GM18498 (cell line): ENCODE data around the gene SPRYD3.

ENCODE experiments used
- ATAC-seq: cut with Tn5 transposase; IDR thresholded peaks from one replicate; pipeline ENCODE4 v1.9.1; 2021; ENCODE audit warnings: mild to moderate bottlenecking, moderate library complexity; ENCODE audit not compliant: unreplicated experiment

Gene SPRYD3

DNA sequence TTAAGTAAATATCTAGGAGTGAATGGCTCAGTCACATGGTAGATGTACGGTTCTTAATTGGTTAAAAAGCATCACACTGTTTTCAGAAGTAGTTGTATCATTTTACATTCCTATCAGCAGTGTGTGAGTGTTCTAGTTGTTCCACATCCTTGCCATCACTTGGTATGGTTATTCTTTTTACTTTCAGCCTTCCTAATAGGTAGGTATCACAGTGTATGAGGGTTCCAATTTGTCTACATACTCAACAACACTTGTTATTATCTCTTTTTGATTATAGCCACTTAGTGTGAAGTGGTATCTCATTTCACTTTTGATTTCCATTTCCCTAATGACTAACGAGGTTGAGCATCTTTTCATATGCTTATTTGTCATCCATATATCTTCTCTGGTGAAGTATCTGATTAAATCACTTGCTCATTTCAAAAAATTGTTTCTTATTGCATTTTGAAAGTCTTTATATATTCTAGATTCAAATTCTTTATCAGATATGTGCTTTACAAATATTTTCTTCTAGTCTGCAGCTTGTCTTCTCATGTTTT is 3.5 kb upstream of the SPRYD3 start:
- ATAC-seq, result no peak

DNA sequence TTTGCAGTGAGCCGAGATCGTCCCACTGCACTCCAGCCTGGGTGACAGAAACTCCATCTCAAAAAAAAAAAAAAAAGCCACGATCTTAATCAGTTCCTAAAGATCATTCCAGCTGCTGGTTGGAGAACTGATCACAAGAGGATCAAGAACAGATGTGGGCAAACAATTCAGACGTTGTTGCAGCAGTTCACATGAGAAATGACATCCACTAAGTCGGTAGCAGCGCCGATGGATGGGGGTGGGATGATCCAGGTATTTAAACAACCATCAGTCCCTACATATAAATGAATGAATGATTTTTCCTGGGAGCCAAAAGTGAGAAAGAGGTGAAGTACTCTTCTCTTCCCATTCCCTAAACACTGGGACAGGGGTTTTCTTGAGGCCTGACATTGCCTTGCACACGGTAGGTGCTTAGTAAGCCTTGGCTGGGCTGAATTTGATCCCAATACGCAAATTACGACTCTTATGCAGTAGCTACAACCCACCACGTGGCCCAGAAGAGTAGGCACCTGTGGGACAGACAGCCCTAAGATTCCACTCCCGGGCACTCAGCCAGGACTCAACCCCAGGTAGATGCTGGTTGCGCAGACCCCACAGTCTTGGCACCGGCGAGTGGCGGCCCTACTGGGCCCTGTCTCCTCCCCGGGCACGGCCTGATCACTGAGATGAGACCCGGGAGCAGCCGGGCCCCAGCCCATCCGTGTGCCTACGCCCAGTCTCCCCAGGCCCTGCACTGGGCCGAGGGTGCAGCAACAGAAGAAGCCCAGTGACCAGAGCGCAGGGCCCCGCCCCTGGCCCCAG is 565 bp downstream of the SPRYD3 start:
- ATAC-seq, result peak; percentile 21

DNA sequence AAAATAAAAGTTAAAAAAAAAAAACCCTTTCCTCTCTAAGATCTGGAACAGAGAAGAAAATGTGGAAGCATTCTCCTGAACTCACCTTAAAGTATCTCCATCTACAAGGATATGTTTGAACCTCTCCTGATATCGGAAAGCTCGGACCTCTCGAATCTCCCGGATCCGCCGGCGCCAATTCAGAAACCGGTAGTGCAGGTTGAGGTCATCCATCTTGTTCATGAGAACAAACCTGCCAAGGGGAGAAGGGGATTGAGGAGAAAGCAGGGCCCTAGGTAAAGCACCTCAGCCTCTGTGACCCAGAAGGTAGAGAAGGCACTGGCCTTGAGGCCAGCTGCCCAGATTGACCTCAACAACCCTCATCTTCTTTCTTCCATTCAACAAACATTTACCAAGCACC is 2.2 kb downstream of the SPRYD3 start:
- no peak for ATAC-seq

DNA sequence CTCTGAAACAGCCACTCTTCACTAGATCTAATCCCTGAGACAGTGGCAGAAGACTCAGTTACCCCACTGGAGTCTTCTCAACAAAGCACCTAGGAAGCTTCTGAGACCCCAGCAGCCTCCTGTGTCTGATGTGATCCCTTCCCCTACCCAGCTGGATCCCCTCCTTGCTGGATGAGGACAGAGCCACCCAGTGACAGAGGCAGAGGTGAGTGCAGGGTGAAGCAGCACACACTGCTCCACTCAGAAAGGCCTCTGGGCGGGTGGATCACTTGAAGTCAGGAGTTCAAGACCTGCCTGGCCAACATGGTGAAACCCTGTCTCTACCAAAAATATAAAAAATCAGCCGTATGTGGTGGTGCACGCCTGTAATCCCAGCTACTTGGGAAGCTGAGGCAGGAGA is 2.7 kb downstream of the SPRYD3 start:
- ATAC-seq, result no peak

DNA sequence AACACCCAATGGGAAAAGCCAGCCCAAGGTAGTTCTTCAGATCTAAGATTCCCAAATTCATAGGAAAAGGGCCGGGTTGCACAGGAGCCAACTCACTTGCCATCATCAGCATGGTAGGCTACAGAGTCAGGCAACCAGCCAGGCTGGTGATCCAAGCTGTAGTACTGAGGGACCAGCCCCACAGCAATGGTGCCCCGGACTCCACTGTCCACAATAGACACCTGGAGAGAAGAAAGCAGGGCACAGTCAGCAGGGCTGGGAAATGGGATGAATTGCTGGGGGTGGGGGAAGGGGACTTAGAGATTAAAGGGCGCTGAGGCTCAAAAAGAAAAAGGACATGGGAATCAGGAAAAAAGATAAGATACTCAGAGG is 4.2 kb downstream of the SPRYD3 start:
- no peak for ATAC-seq

DNA sequence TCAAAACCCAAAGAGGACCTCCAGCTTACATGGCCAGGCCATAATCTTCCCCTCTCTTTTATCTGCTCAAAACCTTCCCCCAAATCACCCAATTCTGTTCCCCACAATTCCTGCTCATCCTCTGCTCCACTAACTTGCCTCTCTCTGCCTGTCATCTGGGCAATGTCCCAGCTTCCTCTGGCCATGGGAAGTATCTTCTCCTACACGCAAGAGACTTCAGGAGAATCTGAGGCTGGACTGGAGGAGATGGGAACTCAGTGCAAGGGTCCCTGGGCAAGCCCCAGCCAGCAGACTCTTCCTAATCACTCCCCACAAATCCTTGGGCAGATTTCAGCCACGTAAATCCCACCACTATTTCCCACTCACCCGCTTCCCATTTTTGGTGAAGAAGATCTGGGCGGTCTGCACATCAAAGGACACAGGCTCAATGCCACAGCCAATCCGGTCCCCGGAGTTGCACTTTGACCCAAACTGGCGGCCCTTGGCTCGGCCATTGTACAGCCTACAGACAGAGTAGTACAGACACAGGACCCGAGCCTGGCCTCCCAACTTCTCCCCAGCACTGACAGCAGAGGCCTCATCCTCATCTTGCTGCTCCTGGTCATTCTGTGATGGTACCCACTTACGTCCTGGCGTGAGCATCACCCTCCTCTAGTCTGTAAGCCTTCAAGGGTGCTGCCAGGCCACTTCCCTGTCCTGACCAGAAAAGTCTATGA is 4.7 kb downstream of the SPRYD3 start:
- no peak for ATAC-seq

DNA sequence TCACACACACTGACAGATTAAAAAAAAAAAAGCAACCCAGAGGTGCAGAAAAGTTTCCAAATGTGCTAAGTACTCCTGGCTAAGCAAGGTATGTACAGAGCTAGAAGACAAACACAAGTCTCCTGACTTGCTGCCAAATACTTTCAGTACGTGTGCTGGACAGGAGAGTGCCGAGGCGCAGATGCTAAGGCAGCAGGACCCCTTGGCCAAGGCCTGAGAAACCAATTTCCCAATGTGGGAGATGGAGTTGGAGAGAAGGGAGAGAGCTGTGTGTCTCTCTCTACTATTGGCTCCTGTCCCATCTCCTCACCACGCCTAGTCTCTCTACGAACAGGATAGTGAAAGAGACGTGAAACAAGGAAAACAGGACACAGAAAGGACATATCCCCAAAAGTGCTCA is 5.3 kb downstream of the SPRYD3 start:
- no peak for ATAC-seq

DNA sequence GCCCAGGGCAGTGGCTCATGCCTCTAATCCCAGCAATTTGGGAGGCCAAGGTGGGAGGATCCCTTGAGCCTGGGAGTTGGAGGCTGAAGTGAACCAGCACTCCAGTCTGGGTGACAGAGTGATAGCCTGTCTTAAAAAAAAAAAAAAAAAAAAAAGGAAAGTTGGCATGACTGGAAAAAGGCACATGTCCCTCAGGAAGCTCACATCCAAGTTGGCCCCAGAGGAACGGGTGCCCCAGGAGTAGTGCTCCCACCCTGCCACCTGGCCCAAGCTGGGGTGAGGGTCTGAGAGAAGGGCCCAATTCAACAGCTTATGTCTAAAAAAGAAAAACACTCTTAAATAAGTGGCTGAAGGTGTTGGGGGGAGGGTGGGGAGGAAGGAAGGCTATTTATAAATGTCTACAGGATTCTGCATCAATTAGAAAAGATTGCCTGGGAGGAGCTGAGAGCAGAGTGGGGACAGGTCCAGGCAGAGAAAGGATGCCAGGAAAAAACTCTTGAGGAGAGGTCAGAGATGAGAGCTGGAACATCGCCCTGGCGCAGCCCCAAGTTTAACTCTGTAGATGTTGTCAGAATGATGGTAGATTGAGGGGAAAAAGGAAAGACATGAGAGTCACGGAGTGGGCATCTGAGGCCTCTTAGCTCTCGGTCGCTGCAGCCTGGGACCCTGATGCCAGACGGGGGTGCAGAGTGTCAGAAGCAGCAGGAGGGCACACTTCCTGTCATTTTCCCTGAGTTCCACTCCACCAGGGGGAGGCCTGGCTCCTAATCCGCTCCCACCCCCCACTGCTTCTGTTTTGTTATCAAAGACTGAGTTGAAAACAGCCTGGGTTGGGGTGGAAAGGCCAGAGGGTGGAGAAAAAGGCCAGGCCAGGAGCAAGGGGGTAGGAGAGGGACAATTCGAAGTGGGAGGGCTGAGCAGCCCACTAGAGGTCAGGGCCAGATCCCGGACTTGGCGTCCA is 7.3 kb downstream of the SPRYD3 start:
- ATAC-seq, result no peak

DNA sequence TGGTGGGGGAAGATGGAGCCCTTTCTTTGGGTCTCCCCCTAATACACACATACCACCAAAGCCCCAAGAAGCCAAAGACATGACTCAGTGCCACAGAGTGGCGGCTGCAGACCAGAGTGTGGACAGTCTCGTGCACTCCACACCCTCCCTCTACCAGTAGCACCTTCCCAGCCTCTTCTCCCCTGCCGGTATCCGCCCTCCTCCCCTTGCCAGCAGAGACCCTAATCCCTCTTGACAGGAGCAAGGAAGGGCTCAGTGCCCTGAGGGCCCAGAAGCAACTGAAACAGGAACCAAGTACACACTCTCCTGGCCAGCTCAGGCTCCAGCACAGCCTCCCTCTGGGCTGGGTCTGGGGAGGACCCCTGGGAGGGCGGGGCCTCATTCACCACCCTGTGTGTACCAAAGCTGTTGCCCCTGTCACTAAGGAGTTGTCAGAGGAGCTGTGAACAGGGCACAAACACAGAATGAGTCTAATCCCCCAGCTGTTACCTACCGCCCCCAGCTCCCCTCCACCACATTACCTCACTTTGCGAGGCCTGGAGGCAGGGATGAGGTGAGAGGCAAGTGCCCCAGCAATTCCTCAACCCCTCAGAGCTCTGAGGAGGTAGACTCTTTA is 8.2 kb downstream of the SPRYD3 start:
- no peak for ATAC-seq

DNA sequence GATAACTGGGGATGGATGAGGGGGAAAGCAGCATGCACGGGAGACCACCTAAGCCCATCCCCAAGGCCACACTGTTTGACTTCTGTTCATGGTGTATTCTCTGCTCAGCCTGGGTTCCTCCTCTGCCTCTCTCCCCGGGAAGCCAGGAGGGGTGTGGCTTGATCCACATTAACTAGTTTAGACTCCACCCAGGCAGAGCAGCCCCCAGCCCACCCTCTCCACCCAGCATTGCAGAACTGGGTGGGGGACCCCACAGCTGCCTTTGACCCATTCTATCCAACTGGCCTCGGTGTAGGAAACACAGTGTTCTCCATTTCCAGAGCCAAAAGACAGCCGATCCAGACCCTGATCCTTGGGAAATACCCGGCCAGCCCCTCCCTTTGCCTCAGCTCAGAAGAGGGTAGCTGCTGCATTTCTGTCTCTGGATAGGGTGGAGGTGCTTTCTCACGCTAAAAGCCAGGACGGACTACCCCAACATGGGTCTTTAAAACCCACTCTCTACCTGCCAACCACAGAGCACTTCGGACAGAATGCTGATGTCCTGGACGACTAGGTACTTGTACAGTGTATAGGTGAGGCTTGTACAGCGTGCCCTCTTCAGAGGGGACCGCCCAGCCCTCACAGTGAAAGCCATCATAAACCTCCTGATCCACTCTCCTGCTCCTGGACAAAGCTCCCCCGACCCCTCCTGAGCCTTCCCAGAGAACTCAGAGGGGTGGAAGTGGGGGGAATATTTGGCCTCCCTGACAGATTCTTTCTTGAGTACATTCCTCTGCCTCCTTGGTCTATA is 9.4 kb downstream of the SPRYD3 start:
- no peak for ATAC-seq

DNA sequence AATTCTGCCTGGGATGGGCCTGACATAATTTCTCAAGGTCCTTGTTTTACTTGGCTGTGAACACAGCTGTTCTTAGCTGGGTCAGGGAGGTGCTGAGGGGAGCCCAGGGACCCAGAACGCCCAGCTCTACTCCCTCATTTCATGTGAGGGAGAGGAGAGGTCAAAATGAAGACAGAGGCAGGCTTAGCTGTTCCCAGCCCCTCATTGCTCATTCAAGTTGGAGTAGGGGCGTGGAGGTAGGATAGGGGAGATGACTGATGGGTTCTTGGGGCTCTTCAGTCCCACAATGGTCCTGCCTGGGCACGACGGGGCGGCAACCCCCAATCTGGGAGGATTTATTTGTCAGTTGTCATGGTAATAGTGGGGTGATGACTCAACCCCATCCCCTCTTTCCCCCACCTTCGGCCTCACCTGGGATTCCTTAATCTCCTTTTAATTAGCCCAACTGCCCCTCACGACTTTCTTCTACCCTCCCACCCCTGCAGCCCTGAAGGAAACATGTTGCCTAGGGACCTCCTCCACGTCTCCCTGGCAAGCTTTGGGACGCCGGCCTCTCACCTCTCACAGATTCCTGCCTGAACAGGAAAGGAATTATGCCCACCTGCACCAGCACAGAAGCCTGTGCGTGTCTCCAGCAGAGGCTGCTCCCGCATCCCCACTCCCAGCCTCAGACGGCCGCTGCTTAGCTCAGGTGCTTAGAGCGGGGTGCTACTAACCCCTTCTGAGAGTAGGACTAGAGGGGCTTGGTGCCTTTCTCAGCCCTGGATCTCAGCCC is 10.2 kb downstream of the SPRYD3 start:
- no peak for ATAC-seq

DNA sequence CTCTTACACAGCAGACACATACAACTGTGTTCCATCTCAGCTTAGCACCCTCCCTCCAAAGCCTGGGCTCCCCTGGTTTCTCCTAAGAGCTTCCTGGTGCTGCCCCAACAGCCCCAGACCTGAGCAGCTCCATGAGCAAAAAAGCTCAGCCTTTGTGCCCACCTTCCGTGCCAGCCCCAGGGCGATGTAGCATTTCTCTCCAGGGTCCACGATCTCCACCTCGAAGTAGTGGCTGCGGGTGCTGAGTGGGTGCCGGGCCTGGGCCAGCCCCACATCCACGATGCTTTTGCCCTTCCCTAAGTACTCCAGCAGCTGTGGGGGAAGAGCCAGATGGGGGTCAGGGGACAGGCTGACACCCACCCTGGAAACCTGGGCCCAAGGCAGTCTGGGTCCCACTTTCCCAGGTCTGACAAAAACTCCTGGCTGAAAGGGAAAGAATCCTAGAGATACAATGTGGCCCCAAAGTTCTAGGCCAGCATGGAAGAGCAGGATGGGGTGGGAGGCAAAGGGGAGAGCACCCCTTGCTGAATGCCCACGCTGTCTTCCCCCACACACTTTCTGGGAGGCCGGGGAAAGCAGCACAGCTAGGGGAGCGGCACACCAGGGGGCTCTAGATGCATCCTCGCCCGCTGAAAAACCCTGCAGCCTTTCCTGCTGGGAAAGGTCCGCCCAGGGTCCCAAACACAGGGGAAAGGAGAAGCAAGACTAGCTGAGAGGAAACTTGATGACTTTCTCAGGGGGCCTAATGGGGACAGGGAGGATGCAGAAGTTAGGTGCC is 11.0 kb downstream of the SPRYD3 start:
- no peak for ATAC-seq

DNA sequence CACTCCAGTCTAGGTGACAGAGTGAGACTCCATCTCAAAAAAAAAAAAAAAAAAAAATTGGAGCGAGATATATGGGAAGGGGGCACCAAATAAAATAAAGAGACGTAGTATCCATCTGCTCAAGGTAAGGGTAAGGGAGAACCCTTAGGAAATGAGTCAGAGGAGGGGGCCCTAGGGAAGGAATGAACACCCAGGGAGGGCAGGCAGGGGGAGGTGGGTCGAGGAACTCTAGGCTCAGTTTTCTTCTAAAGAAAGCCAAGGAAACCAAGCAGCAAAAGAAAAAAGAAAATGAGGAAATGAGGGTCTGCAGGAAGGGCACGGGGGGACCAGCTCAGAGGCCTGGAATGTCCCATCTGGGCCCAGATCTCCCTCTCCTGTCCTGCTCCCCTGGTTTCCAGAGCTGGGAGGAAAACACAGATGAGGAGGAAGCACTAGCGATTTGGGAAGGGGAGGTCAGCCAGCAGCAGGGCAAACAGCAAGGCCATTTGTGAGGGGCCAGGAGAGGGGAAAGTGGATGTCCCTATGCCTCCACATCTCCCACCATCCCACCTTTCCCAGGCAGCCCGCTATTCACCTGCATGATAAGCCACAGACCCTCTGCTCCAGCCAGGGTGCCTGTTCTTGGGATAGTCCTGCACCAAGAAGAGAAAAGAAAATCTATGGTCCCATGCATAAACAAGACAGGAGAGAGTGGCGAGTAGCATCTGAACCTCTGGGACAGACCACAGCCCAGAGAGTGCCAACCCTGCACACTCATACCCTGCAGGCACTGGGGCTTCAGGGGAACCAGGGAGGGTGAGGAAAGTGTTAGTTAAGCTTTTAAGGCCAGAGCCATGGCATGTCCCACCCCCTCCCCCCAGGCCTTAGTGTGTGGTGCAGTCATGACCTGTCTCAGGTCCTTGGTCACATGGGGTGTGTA is 11.9 kb downstream of the SPRYD3 start:
- ATAC-seq, result no peak

DNA sequence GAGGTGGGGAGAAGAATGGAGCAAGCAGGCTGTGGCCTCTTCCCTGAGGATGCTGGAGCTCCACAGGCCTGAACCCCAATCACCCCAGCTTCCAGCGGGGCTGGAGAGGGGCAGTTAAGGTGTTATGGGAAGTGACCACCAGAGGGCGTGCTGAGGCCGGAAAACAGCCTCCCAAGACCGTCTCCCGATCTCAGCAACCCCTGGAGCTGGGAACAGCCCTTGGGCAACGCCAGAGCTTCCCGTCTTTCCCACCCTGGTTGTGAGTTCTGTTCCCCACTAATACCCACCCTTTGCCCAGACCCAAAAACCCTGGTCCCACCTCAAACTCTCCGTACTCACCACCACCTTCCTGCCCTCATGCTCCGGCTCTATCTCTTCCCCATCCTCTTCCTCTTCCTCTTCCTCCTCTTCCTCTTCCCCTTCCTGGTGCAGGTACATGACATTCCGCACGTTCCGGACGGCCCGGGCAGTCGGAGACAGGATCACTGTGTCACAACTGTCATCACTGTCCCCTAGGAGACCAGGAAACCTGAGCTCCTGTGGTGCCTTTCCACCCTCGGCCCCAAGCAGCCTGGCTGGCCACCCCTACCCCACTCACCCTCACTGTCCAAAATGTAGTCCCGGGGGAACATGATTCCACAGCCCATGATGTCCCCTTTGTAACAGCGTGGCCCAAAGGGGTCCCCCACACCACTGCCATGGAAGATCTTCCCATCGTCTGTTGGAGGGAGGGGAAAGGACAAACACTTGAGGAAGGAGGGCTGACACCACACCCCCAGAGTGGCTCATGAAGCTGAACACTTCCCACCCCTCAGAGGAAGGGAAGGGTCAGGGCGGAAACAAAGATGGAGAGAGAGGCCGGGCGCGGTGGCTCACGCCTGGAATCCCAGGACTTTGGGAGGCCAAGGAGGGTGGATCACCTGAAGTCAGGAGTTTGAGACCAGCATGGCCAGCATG is 12.9 kb downstream of the SPRYD3 start:
- no peak for ATAC-seq

DNA sequence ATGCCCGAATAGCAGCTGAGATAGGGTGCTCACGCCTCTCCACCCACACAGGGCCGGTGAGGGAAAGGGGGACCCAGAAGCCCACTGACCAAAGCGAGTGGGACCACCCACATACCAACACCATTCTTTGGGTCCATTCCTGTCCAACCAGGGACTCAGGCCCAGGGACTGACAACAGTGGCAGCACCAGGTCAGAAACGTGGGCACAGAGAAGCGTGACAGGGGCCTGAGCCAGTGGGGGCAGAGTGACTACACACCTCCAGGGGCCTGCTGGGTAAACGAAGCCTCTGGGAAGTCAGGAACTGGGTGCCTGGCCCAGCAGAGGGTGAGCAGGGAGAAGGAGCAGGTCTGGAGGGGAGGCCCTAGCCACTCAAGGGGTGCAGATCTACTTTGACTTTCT is 13.7 kb downstream of the SPRYD3 start:
- no peak for ATAC-seq
